HepG2 (cell line): ENCODE results near the gene NKD1. TPM values are rescaled to one million over a fixed set of nuclear protein-coding genes. Genes with fewer than 3 reads are reported as not detected.

Experiments
- POGK ChIP-seq: sonication (generic); formaldehyde crosslinking; conservative IDR thresholded peaks from 2 replicates; pipeline ENCODE4 v1.8.0; 2022; ENCODE audit warnings: mild to moderate bottlenecking, moderate library complexity, missing genetic modification reagents
- TGIF2 ChIP-seq: IDR thresholded peaks from 2 replicates; pipeline ENCODE4 v1.6.1; 2016; ENCODE audit warnings: control low read depth, missing compliant biosample characterization
- ZFP82 ChIP-seq: sonication (generic); formaldehyde crosslinking; IDR thresholded peaks from 2 replicates; pipeline ENCODE4 v1.5.1; 2020; ENCODE audit warnings: mild to moderate bottlenecking, missing genetic modification reagents, borderline replicate concordance
- ZFP90 ChIP-seq: sonication (generic); formaldehyde crosslinking; IDR thresholded peaks from 2 replicates; pipeline ENCODE4 v1.8.0; 2022; ENCODE audit warnings: missing genetic modification reagents, mild to moderate bottlenecking, inconsistent platforms, borderline replicate concordance
- ZNF230 ChIP-seq: sonication (generic); formaldehyde crosslinking; IDR thresholded peaks from 2 replicates; pipeline ENCODE4 v1.4.0; 2020; ENCODE audit warnings: mild to moderate bottlenecking, missing genetic modification reagents
- ZNF432 ChIP-seq: sonication (generic); formaldehyde crosslinking; IDR thresholded peaks from 2 replicates; pipeline ENCODE4 v1.5.0; 2020; ENCODE audit warnings: missing genetic modification reagents, mild to moderate bottlenecking, borderline replicate concordance
- ZNF850 ChIP-seq: sonication (generic); formaldehyde crosslinking; conservative IDR thresholded peaks from 2 replicates; pipeline ENCODE4 v1.9.0; 2021; ENCODE audit warnings: mild to moderate bottlenecking, missing genetic modification reagents
- ZSCAN20 ChIP-seq: sonication (generic); formaldehyde crosslinking; IDR thresholded peaks from 2 replicates; pipeline ENCODE4 v1.4.0; 2020; ENCODE audit warnings: missing genetic modification reagents, mild to moderate bottlenecking, borderline replicate concordance
- polyA plus RNA-seq, 8 experiments: library from polyadenylated mRNA; depleted of rRNA in 3 of 8; stranded (reverse) in 7 of 8; unstranded in 1 of 8; fragments of >200 nt; fragmentation: Illumina TruSeq in 4 of 8; extraction: Trizol in 4 of 8; gene quantifications; 2 replicates each; pipeline versions ENCODE4 v1.2.1 to v1.2.3, GENCODE V29; 2011 to 2016; ENCODE audit warnings: low read depth in 4 of 8, missing spikeins in 1 of 8, mixed read lengths in 1 of 8; ENCODE audit not compliant: insufficient read depth in 1 of 8
- total RNA-seq, 5 experiments: library from RNA; depleted of rRNA; stranded (reverse); fragments of >200 nt; fragmentation: Illumina TruSeq; extraction: Trizol; gene quantifications; 2 replicates each; pipeline ENCODE4 v1.2.3, GENCODE V29; 2016; ENCODE audit warnings: low read depth in 1 of 5
- TF ChIP-seq, protein P1 (sequence below): sonication (generic); formaldehyde crosslinking; IDR thresholded peaks from 2 replicates; pipeline ENCODE4 v1.4.0; 2020; ENCODE audit warnings: missing genetic modification reagents
- TF ChIP-seq, protein P2 (sequence below): IDR thresholded peaks from 2 replicates; pipeline ENCODE4 v1.4.0; 2020; ENCODE audit warnings: mild to moderate bottlenecking, missing genetic modification reagents
- TF ChIP-seq, protein P3 (sequence below): sonication (generic); formaldehyde crosslinking; IDR thresholded peaks from 2 replicates; pipeline ENCODE4 v1.5.0; 2020; ENCODE audit warnings: mild to moderate bottlenecking, missing genetic modification reagents

Gene NKD1
- total and polyA plus RNA-seq, 2 of the 13 experiments (the other 11 are each of a cell fraction or from before 2014, with no cell fraction given), result 70.4 to 121 TPM

- TF ChIP-seq ZNF230 (CRISPR knock-in tag) (peak; percentile 80; the same call in 1 of the 2 replicates), ZSCAN20 (CRISPR knock-in tag) (no peak), ZFP90 (CRISPR knock-in tag) (no peak), ZFP82 (CRISPR knock-in tag) (no peak), ZNF850 (no peak), ZNF432 (CRISPR knock-in tag) (no peak), POGK (CRISPR knock-in tag) (peak; percentile 86), TGIF2 (peak; percentile 57)
- TF ChIP-seq, protein P1, sequence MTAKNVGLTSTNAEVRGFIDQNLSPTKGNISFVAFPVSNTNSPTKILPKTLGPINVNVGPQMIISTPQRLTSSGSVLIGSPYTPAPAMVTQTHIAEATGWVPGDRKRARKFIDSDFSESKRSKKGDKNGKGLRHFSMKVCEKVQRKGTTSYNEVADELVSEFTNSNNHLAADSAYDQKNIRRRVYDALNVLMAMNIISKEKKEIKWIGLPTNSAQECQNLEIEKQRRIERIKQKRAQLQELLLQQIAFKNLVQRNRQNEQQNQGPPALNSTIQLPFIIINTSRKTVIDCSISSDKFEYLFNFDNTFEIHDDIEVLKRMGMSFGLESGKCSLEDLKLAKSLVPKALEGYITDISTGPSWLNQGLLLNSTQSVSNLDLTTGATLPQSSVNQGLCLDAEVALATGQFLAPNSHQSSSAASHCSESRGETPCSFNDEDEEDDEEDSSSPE (CRISPR knock-in tag), result no peak; the same call in 1 of the 2 replicates
- TF ChIP-seq, protein P2, sequence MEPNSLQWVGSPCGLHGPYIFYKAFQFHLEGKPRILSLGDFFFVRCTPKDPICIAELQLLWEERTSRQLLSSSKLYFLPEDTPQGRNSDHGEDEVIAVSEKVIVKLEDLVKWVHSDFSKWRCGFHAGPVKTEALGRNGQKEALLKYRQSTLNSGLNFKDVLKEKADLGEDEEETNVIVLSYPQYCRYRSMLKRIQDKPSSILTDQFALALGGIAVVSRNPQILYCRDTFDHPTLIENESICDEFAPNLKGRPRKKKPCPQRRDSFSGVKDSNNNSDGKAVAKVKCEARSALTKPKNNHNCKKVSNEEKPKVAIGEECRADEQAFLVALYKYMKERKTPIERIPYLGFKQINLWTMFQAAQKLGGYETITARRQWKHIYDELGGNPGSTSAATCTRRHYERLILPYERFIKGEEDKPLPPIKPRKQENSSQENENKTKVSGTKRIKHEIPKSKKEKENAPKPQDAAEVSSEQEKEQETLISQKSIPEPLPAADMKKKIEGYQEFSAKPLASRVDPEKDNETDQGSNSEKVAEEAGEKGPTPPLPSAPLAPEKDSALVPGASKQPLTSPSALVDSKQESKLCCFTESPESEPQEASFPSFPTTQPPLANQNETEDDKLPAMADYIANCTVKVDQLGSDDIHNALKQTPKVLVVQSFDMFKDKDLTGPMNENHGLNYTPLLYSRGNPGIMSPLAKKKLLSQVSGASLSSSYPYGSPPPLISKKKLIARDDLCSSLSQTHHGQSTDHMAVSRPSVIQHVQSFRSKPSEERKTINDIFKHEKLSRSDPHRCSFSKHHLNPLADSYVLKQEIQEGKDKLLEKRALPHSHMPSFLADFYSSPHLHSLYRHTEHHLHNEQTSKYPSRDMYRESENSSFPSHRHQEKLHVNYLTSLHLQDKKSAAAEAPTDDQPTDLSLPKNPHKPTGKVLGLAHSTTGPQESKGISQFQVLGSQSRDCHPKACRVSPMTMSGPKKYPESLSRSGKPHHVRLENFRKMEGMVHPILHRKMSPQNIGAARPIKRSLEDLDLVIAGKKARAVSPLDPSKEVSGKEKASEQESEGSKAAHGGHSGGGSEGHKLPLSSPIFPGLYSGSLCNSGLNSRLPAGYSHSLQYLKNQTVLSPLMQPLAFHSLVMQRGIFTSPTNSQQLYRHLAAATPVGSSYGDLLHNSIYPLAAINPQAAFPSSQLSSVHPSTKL (CRISPR knock-in tag), result peak; percentile 88
- TF ChIP-seq, protein P3, sequence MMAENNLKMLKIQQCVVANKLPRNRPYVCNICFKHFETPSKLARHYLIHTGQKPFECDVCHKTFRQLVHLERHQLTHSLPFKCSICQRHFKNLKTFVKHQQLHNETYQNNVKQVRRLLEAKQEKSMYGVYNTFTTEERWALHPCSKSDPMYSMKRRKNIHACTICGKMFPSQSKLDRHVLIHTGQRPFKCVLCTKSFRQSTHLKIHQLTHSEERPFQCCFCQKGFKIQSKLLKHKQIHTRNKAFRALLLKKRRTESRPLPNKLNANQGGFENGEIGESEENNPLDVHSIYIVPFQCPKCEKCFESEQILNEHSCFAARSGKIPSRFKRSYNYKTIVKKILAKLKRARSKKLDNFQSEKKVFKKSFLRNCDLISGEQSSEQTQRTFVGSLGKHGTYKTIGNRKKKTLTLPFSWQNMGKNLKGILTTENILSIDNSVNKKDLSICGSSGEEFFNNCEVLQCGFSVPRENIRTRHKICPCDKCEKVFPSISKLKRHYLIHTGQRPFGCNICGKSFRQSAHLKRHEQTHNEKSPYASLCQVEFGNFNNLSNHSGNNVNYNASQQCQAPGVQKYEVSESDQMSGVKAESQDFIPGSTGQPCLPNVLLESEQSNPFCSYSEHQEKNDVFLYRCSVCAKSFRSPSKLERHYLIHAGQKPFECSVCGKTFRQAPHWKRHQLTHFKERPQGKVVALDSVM (CRISPR knock-in tag), result 0 out of 2 replicates have a peak, but pooled peaks have one; percentile 41
Measured at GRCh38 chr16:50539053-50539695, 9.0 kb upstream of the NKD1 start (continued).
